HG03469 (cell line): ENCODE data around the gene UTP25.
A peak's percentile ranks its signal among the peaks of the same experiment; 100 is the strongest.

Source experiments
- ATAC-seq: cut with Tn5 transposase; IDR thresholded peaks from one replicate; pipeline ENCODE4 v1.9.1; 2021; ENCODE audit warnings: mild to moderate bottlenecking, moderate library complexity, moderate number of reproducible peaks; ENCODE audit not compliant: unreplicated experiment

Gene UTP25

DNA sequence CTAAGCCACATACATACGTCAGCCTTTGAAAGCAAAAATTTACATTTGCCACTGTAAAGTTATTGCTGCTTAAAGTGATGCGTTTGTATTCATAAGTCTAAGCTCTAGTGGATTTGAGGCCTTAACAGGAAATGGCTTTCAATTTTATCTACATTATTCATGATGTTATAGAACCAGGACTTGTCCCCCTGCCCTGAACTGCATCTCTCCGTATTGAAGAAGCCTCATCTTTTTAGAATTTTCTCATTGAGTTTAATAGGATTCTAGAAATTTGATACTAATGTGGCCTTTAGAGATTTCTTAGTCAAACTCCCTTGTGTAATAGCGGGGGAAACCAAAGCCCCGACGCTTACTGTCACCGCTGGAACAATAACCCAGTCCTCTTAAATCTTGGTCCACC lies 9.9 kb downstream of the UTP25 start:
- no peak for ATAC-seq

DNA sequence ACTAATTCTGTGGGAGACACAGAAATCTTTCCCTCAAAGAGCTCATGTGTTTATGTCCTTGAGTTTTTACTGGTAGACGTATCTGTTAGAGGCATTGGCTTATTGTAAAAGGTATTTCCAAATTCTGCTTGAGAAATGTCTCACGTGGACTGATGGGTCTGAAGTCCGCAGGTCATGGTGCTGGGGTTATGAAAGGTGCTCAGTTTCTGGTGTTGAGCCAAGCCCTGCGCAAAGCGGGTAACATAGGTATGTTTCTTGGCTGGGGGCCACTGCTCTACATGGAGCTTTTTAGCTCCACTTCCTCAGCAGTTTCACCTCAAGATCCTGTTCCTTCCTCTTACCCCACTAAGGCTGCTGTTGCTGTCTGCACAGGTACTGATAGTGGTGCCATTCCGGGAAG lies 10.8 kb downstream of the UTP25 start:
- ATAC-seq = no peak

- ATAC-seq = no peak
Measured at GRCh38 chr1:209839875-209840546, 12.2 kb downstream of the UTP25 start.

- ATAC-seq = no peak
Measured at GRCh38 chr1:209840611-209841010, 12.8 kb downstream of the UTP25 start.

DNA sequence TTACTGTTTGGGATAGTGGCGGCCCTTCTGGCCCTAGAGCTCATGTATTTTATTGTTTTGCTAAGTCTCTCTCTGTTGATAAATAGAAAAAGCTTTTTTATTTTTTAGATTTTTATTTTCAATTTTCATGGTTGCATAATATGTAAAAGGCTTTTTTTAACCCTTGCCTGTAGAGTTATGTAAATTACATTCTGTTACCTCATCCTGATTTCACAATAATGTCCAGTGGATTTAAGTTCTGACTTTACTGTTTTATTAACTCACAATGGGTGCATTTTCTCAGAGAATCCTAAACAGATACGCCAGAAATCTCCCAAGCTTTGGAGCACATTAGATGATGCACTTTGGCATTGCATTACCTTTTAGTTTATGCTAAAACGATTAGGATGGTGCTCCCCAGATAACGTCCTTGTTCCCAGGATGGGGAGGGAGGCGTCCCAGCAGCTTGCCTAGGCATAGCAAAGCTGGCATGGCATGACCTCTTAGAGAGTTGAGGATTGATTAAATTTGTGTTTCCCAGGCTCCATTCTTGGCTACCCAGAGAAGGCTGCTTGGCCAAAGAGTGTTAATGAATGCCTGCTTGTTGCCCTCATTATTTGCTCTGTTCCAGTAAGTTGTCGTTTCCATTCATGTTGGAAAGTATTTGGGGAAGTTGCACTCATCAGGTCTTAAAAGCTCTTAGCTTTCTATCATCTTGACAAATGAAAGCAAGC lies 17.1 kb downstream of the UTP25 start:
- ATAC-seq = no peak

DNA sequence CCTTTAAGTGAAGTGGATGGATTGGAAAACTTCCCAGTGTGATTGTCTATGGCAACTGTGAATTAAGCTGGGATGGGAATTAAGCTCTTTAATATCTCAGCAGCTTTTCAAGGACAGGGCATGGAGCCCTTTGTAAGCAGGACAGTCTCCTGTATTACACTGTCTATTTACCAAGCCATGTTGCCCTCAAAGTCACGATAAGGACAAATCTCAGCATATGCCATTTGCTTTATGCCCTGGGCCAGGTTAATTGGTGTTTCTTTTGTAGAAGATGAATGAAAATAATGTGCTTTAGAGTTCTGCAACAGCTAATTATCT lies 17.6 kb downstream of the UTP25 start:
- no peak for ATAC-seq

DNA sequence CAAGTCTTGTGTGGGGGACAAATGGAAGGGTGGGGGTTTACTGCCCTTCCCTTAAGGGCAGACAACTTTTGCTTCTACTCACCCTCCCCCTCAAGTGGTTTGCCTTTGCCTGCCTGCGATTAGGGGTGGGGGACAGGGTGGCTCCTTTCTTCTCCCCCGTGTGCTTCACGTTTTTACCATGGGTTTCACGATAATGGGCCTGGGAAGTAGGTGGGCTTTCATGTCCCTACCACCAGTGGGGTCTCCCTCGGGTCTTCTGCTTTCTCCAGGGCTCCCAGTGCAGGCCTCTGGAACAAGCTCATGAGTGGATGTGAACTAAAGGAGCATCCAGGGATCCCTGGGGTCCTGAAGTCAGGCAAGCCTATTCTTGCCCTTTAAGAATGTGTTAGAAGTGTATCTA lies 21.6 kb downstream of the UTP25 start:
- ATAC-seq = no peak

GRCh38 chr1:209850342-209850979 lies 22.7 kb downstream of the UTP25 start:
- ATAC-seq = peak; percentile 79

GRCh38 chr1:209853676-209854075 lies 25.9 kb downstream of the UTP25 start:
- ATAC-seq = no peak

DNA sequence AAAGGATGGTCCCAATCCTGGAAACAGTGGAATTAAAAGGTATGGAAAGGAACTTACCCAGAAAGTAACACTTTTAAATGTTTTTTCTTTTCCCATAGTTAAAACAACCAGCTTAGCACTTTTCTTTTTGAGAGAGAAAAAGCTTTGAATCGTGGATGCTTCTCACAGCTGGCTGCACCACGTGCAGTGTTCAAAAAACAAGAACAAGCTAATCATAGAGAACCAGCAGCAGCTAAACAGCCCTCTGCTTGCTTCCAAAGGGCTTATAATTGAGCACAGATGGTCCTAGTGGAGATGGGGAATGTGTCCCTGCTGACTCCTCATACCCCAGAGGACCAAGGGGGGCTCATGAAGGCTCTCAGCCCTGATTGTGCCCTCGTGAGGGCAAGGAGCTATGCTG lies 26.4 kb downstream of the UTP25 start:
- ATAC-seq = no peak

DNA sequence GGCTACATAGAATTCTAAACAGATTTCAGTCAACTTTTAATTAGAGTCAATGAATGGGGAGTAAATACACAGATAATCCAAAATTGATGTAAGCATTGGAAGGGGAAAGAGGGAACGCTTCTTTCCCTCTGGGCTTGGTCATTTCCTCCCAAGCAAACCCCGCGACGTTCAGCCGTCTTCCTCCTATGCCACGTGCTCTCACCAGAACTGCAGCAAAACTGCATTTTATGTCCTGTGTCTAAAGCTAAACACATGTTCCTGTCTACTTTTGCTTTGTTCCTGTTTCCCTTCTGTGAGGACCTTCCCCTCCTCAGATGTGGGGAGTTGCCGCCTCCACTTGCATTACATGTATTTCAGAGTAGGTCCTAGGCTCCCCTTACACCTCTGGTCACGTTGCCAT lies 27.2 kb downstream of the UTP25 start:
- ATAC-seq = no peak

- no peak for ATAC-seq
Measured at GRCh38 chr1:209855623-209856022, 27.9 kb downstream of the UTP25 start.

GRCh38 chr1:209858561-209859103 lies 30.9 kb downstream of the UTP25 start:
- ATAC-seq = no peak

DNA sequence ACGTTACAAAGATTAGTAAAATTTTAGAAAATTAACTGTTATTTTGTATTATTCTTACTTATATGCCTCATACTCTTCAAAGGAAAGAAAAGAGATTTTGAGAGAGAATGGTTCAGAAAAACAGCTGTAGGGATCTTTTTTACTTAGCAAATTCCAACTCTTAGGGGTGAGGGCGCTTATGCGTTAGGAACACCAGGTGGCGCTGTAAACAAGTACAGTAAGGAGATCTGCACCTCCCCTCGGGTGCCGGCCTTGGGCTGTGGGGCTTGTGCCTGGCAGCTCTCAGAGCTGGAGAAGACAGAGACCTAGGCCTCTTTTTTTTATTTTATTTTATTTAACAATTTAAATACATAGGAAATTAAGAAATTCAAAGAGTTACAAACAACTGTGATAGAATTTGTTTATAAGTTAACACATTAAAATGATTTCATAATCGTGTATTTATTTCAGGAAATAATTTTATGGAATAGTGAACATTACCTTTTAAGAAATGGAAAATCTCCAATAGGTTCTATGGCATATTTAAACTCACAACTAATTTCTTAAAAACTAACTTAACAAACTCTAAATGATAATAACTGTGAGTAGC lies 32.6 kb downstream of the UTP25 start:
- ATAC-seq = no peak

DNA sequence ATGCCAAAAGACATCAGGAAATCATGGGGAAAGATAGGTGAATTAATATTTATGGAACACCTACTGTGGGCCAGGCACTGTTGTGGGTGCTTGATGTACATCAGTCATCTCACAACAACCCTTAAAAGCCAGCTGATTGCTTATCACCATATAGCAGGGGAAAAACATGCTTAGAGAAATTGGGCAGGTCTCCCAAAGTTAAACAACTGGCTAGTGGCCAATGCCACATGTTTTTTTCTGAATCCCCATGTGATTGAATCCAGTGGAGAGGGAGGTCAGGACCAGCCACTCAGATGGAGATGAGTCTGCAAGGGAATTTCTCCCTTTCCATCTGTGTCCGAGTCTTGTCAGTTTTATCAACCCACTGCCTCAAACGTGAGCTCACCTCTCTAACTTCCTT lies 33.5 kb downstream of the UTP25 start:
- no peak for ATAC-seq

- ATAC-seq = no peak
Measured at GRCh38 chr1:209862391-209863356, 34.9 kb downstream of the UTP25 start.

GRCh38 chr1:209863766-209864485 lies 36.2 kb downstream of the UTP25 start:
- ATAC-seq = no peak

DNA sequence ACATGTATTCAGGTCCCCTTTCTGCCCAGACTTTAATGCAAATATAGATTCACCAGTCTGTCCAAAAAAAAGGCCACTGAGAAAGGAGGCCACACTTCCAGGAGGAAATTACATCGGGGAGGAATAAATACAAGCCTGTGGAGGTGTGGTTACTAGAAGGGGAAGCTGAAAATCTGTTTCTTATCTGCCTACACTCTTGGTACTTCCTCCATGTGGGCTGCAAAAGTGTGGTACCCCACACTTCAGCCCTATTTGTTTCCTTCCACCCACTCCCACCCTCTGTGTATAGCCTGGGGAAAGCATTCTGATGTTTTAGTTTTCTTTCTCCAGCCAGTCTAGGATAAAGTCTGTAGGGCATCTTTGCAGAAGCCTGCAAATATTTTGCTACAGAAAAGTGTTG lies 38.4 kb downstream of the UTP25 start:
- no peak for ATAC-seq

- ATAC-seq = no peak
Measured at GRCh38 chr1:209869291-209870149, 41.7 kb downstream of the UTP25 start.
